HEK293 (cell line): ENCODE measurements around the gene CDC34.
A peak's percentile ranks its signal among the peaks of the same experiment; 100 is the strongest.

ENCODE experiments used
- CTCF ChIA-PET: fragments of 350-600 bp; formaldehyde crosslinking; extraction: SDS; loops from one replicate; lab custom pipeline; 2021; ENCODE audit warnings: antibody characterized with exemption; lab: Yijun Ruan, JAX
- POLR2A ChIA-PET: fragments of 300-600 bp; formaldehyde crosslinking; extraction: SDS; loops from one replicate; lab custom pipeline; 2020; ENCODE audit warnings: antibody characterized with exemption, inconsistent platforms; lab: Yijun Ruan, JAX
- H3K27ac ChIP-seq: fragments of 200-500 bp; sonication (Bioruptor generic); 2 replicates; pipeline ENCODE4 v1.5.1; 2014; ENCODE audit warnings: low read depth, low read length, control low read depth, inconsistent platforms; ENCODE audit errors: extremely low read depth
- H3K36me3 ChIP-seq, 2 experiments: fragments of 200-500 bp in 1 of 2; sonication (Bioruptor generic) in 1 of 2; 1 replicate in 1 of 2; 2 replicates in 1 of 2; pipeline ENCODE4 v1.5.1; 2014 to 2017; ENCODE audit warnings: inconsistent platforms in 2 of 2, low read length in 2 of 2; ENCODE audit not compliant: control insufficient read depth in 2 of 2, insufficient read depth in 1 of 2
- H3K4me1 ChIP-seq: fragments of 200-500 bp; sonication (Bioruptor generic); 2 replicates; pipeline ENCODE4 v1.5.1; 2014; ENCODE audit warnings: mild to moderate bottlenecking, low read length, inconsistent platforms; ENCODE audit not compliant: control insufficient read depth, insufficient read depth
- H3K4me3 ChIP-seq: 2 replicates; pipeline ENCODE4 v1.5.1; 2011; ENCODE audit warnings: low read depth, mild to moderate bottlenecking, control low read depth, low read length, moderate library complexity
- H3K9me3 ChIP-seq: fragments of 200-500 bp; sonication (Bioruptor generic); 2 replicates; pipeline ENCODE4 v1.5.1; 2014; ENCODE audit warnings: low read depth, low read length, inconsistent platforms; ENCODE audit not compliant: control insufficient read depth, insufficient read depth
- CTCF ChIP-seq: fragments of 450-650 bp; formaldehyde crosslinking; IDR thresholded peaks from 2 replicates; pipeline ENCODE4 v1.5.1; 2016; ENCODE audit warnings: missing biosample characterization, missing genetic modification characterization
- GFI1B ChIP-seq: fragments of 450-650 bp; formaldehyde crosslinking; IDR thresholded peaks from 2 replicates; pipeline ENCODE4 v1.5.1; 2016; ENCODE audit warnings: missing biosample characterization, missing genetic modification characterization
- GLIS2 ChIP-seq: fragments of 450-650 bp; formaldehyde crosslinking; IDR thresholded peaks from 2 replicates; pipeline ENCODE4 v1.5.1; 2016; ENCODE audit warnings: missing biosample characterization, missing genetic modification characterization
- IKZF3 ChIP-seq: fragments of 450-650 bp; IDR thresholded peaks from 2 replicates; pipeline ENCODE4 v1.5.0; 2018; ENCODE audit warnings: missing biosample characterization, mild to moderate bottlenecking, missing genetic modification characterization, moderate library complexity
- KLF17 ChIP-seq: fragments of 450-650 bp; formaldehyde crosslinking; IDR thresholded peaks from 2 replicates; pipeline ENCODE4 v1.5.1; 2016; ENCODE audit warnings: missing biosample characterization, missing genetic modification characterization
- KLF8 ChIP-seq: fragments of 450-650 bp; formaldehyde crosslinking; IDR thresholded peaks from 2 replicates; pipeline ENCODE4 v1.5.1; 2016; ENCODE audit warnings: missing biosample characterization, missing genetic modification characterization
- PBX3 ChIP-seq: sonication (generic); formaldehyde crosslinking; IDR thresholded peaks from 2 replicates; pipeline ENCODE4 v1.8.1; 2022; ENCODE audit warnings: mild to moderate bottlenecking, moderate library complexity, missing genetic modification reagents
- PRDM4 ChIP-seq: fragments of 450-650 bp; formaldehyde crosslinking; IDR thresholded peaks from 2 replicates; pipeline ENCODE4 v1.5.1; 2017; ENCODE audit warnings: missing biosample characterization, missing genetic modification characterization
- REPIN1 ChIP-seq: fragments of 450-650 bp; formaldehyde crosslinking; IDR thresholded peaks from 2 replicates; pipeline ENCODE4 v1.5.1; 2017; ENCODE audit warnings: missing biosample characterization, missing genetic modification characterization, low read depth
- SP7 ChIP-seq: fragments of 450-650 bp; formaldehyde crosslinking; IDR thresholded peaks from 2 replicates; pipeline ENCODE4 v1.5.1; 2016; ENCODE audit warnings: missing biosample characterization, missing genetic modification characterization
- WT1 ChIP-seq: fragments of 450-650 bp; formaldehyde crosslinking; IDR thresholded peaks from 2 replicates; pipeline ENCODE4 v1.5.1; 2016; ENCODE audit warnings: missing biosample characterization, missing genetic modification characterization
- ZBTB48 ChIP-seq: fragments of 450-650 bp; formaldehyde crosslinking; IDR thresholded peaks from 2 replicates; pipeline ENCODE4 v1.5.1; 2016; ENCODE audit warnings: missing biosample characterization, missing genetic modification characterization
- ZBTB7A ChIP-seq: fragments of 450-650 bp; formaldehyde crosslinking; IDR thresholded peaks from 2 replicates; pipeline ENCODE4 v1.5.1; 2016; ENCODE audit warnings: low read depth, missing biosample characterization, missing genetic modification characterization
- ZBTB8A ChIP-seq: fragments of 450-650 bp; formaldehyde crosslinking; IDR thresholded peaks from 2 replicates; pipeline ENCODE4 v1.5.1; 2016; ENCODE audit warnings: missing biosample characterization, missing genetic modification characterization
- ZEB2 ChIP-seq: fragments of 450-650 bp; formaldehyde crosslinking; IDR thresholded peaks from 2 replicates; pipeline ENCODE4 v1.5.1; 2016; ENCODE audit warnings: missing biosample characterization, missing genetic modification characterization
- ZFP69B ChIP-seq: fragments of 450-650 bp; formaldehyde crosslinking; IDR thresholded peaks from 2 replicates; pipeline ENCODE4 v1.5.1; 2016; ENCODE audit warnings: missing biosample characterization, missing genetic modification characterization
- ZNF146 ChIP-seq: fragments of 450-650 bp; formaldehyde crosslinking; IDR thresholded peaks from 2 replicates; pipeline ENCODE4 v1.5.1; 2016; ENCODE audit warnings: missing biosample characterization, missing genetic modification characterization
- ZNF18 ChIP-seq: fragments of 450-650 bp; formaldehyde crosslinking; IDR thresholded peaks from 2 replicates; pipeline ENCODE4 v1.5.1; 2016; ENCODE audit warnings: missing biosample characterization, missing genetic modification characterization
- ZNF48 ChIP-seq: fragments of 450-650 bp; formaldehyde crosslinking; IDR thresholded peaks from 2 replicates; pipeline ENCODE4 v1.5.1; 2016; ENCODE audit warnings: missing biosample characterization, missing genetic modification characterization
- ZNF521 ChIP-seq: fragments of 450-650 bp; formaldehyde crosslinking; IDR thresholded peaks from 2 replicates; pipeline ENCODE4 v1.5.1; 2017; ENCODE audit warnings: missing biosample characterization, mild to moderate bottlenecking, missing genetic modification characterization
- ZNF529 ChIP-seq: fragments of 450-650 bp; formaldehyde crosslinking; IDR thresholded peaks from 2 replicates; pipeline ENCODE4 v1.5.1; 2017; ENCODE audit warnings: missing genetic modification characterization, missing biosample characterization; ENCODE audit not compliant: insufficient replicate concordance
- ZNF600 ChIP-seq: fragments of 450-650 bp; formaldehyde crosslinking; IDR thresholded peaks from 2 replicates; pipeline ENCODE4 v1.5.1; 2016; ENCODE audit warnings: missing biosample characterization, missing genetic modification characterization
- ZNF629 ChIP-seq: fragments of 450-650 bp; formaldehyde crosslinking; IDR thresholded peaks from 2 replicates; pipeline ENCODE4 v1.5.1; 2017; ENCODE audit warnings: missing biosample characterization, missing genetic modification characterization
- ZNF654 ChIP-seq: fragments of 450-650 bp; formaldehyde crosslinking; IDR thresholded peaks from 2 replicates; pipeline ENCODE4 v1.5.1; 2016; ENCODE audit warnings: low read depth, missing biosample characterization, missing genetic modification characterization
- ZNF692 ChIP-seq: fragments of 450-650 bp; formaldehyde crosslinking; IDR thresholded peaks from 2 replicates; pipeline ENCODE4 v1.5.1; 2016; ENCODE audit warnings: missing biosample characterization, missing genetic modification characterization
- ZNF843 ChIP-seq: fragments of 450-650 bp; formaldehyde crosslinking; IDR thresholded peaks from 2 replicates; pipeline ENCODE4 v1.5.1; 2016; ENCODE audit warnings: missing biosample characterization, missing genetic modification characterization
- ZSCAN30 ChIP-seq: fragments of 450-650 bp; IDR thresholded peaks from 2 replicates; pipeline ENCODE4 v1.5.1; 2018; ENCODE audit warnings: missing biosample characterization, mild to moderate bottlenecking, missing genetic modification characterization, moderate library complexity
- ZXDB ChIP-seq: fragments of 450-650 bp; formaldehyde crosslinking; IDR thresholded peaks from 2 replicates; pipeline ENCODE4 v1.5.1; 2016; ENCODE audit warnings: missing biosample characterization, missing genetic modification characterization

CDC34 gene

GRCh38 chr19:584240-585001 lies 52.9 kb downstream of the CDC34 start:
- H3K36me3 ChIP-seq: peaks cover 0 to 35% of the 10 kb centered on the region in 2 experiments; a peak in 1 of 3 replicates
- ChIA-PET CTCF (interaction anchor here (0.6 to 2.5 kb wide), 13 partner anchors 10 to 571 kb away, joined by 3 to 17 read pairs (median 3); partner anchors contain the start of gene RNF126), POLR2A (interaction anchor here (0.9 to 1.5 kb wide), 4 partner anchors 10 to 53 kb away, joined by 3 to 5 read pairs (median 4); partner anchors contain the start of gene CDC34)
- no peaks in the 10 kb centered on the region for H3K9me3 ChIP-seq
- H3K4me3 ChIP-seq: no peak overlapping the region
- peaks cover 7% of the 10 kb centered on the region; the same call in 1 of the 2 replicates for H3K4me1 ChIP-seq
- no peak overlapping the region for H3K27ac ChIP-seq
- TF ChIP-seq ZBTB7A (0 out of 2 replicates have a peak, but pooled peaks have one; percentile 71), ZNF529 (no peak), WT1 (tag by site-specific recombination) (peak; percentile 11; the same call in 1 of the 2 replicates), GFI1B (no peak), GLIS2 (tag by site-specific recombination) (no peak), ZNF843 (tag by site-specific recombination) (0 out of 2 replicates have a peak, but pooled peaks have one; percentile 18), ZNF48 (no peak), CTCF (peak; percentile 93), KLF17 (0 out of 2 replicates have a peak, but pooled peaks have one; percentile 25), PRDM4 (0 out of 2 replicates have a peak, but pooled peaks have one; percentile 13), ZBTB8A (tag by site-specific recombination) (peak; percentile 19; the same call in 1 of the 2 replicates), PBX3 (CRISPR knock-in tag) (0 out of 2 replicates have a peak, but pooled peaks have one; percentile 45), ZEB2 (peak; percentile 37; the same call in 1 of the 2 replicates), IKZF3 (tag by site-specific recombination) (no peak), ZNF692 (peak; percentile 66), SP7 (tag by site-specific recombination) (peak; percentile 51; the same call in 1 of the 2 replicates), ZNF654 (tag by site-specific recombination) (peak; percentile 55), ZSCAN30 (peak; percentile 84), ZXDB (peak; percentile 50; the same call in 1 of the 2 replicates), ZFP69B (tag by site-specific recombination) (0 out of 2 replicates have a peak, but pooled peaks have one; percentile 39), KLF8 (tag by site-specific recombination) (peak; percentile 48; the same call in 1 of the 2 replicates), REPIN1 (tag by site-specific recombination) (no peak), ZNF18 (no peak), ZNF146 (tag by site-specific recombination) (no peak), ZNF629 (tag by site-specific recombination) (0 out of 2 replicates have a peak, but pooled peaks have one; percentile 14), ZNF521 (no peak), ZNF600 (tag by site-specific recombination) (0 out of 2 replicates have a peak, but pooled peaks have one; percentile 41), ZBTB48 (tag by site-specific recombination) (peak; percentile 74)
